Measurements from ENCODE around the gene GALNT3. TPM values are rescaled to one million over a fixed set of nuclear protein-coding genes. Genes with fewer than 3 reads are reported as not detected.

Gene GALNT3
- total RNA-seq, 1 experiment from 2014 or later: 0.10 TPM

- in situ Hi-C loops (cut with HindIII; ENCODE audit: low pct_unique_long_range_greater_than_20kb, low sequenced_read_pairs) (no loop called here), intact Hi-C loops (cut with micrococcal nuclease; ENCODE audit: unreplicated experiment) (no loop called here)
- Histone ChIP-seq H3K27me3 (ENCODE audit: control insufficient read depth, insufficient read depth, low read length) (no peaks in the 10 kb centered on the region), H3K9me3 (ENCODE audit: control insufficient read depth, insufficient read depth, low read depth, low read length) (no peaks in the 10 kb centered on the region), H3K4me3 (ENCODE audit: low read depth in 2 of 2, low read length in 2 of 2) (no peak overlapping the region), H3K36me3 (ENCODE audit: control insufficient read depth, insufficient read depth, low read length) (no peaks in the 10 kb centered on the region), H3K27ac (ENCODE audit: low read length) (no peak overlapping the region), H3K4me1 (ENCODE audit: control insufficient read depth, insufficient read depth, low read length) (no peaks in the 10 kb centered on the region)
- TF ChIP-seq SIN3A (IDR thresholded peaks at IDR 0.05; ENCODE audit: borderline replicate concordance, insufficient read depth, low read depth, low read length) (no peak), CTCF (IDR thresholded peaks at IDR 0.05) (no peak), TCF7L2 (IDR thresholded peaks at IDR 0.05; ENCODE audit: low read depth, low read length) (no peak), REST (IDR thresholded peaks at IDR 0.05; ENCODE audit: insufficient read depth in 1 of 2, low read depth in 2 of 2, low read length in 1 of 2) (no peak), POLR2AphosphoS5 (IDR thresholded peaks at IDR 0.05; ENCODE audit: low read depth, low read length) (no peak)
- DNase-seq (ENCODE audit: low read depth, low spot score) (no peak), ATAC-seq (no peak)
- ChIA-PET POLR2A (no interaction called here), CTCF (no interaction called here)
- BruUV-seq (replicated peaks): no TSS peak
Observed at GRCh38 chr2:165843351-165843750, 49.3 kb upstream of the GALNT3 start.

GRCh38 chr2:165840333-165840958, 46.4 kb upstream of the GALNT3 start:
- ATAC-seq: no peak
- H3K4me1 ChIP-seq (ENCODE audit: control insufficient read depth, insufficient read depth, low read length): no peaks in the 10 kb centered on the region
- DNase-seq (ENCODE audit: low read depth, low spot score): no peak
- no peaks in the 10 kb centered on the region for H3K27me3 ChIP-seq (ENCODE audit: control insufficient read depth, insufficient read depth, low read length)
- no peak overlapping the region for H3K4me3 ChIP-seq (ENCODE audit: low read depth in 2 of 2, low read length in 2 of 2)
- POLR2A ChIA-PET: no interaction called here
- CTCF ChIA-PET: no interaction called here
- no peaks in the 10 kb centered on the region for H3K9me3 ChIP-seq (ENCODE audit: control insufficient read depth, insufficient read depth, low read depth, low read length)
- H3K36me3 ChIP-seq (ENCODE audit: control insufficient read depth, insufficient read depth, low read length): no peaks in the 10 kb centered on the region
- intact Hi-C loops (cut with micrococcal nuclease; ENCODE audit: unreplicated experiment): no loop called here
- BruUV-seq (replicated peaks): no TSS peak
- no peak for TF ChIP-seq SIN3A (IDR thresholded peaks at IDR 0.05; ENCODE audit: borderline replicate concordance, insufficient read depth, low read depth, low read length)
- TF ChIP-seq POLR2AphosphoS5 (IDR thresholded peaks at IDR 0.05; ENCODE audit: low read depth, low read length): no peak
- TF ChIP-seq CTCF (IDR thresholded peaks at IDR 0.05): no peak
- no peak for TF ChIP-seq TCF7L2 (IDR thresholded peaks at IDR 0.05; ENCODE audit: low read depth, low read length)
- TF ChIP-seq REST (IDR thresholded peaks at IDR 0.05; ENCODE audit: insufficient read depth in 1 of 2, low read depth in 2 of 2, low read length in 1 of 2): no peak
- H3K27ac ChIP-seq (ENCODE audit: low read length): no peak overlapping the region
- in situ Hi-C loops (cut with HindIII; ENCODE audit: low pct_unique_long_range_greater_than_20kb, low sequenced_read_pairs): no loop called here

All from Panc1 (cell line).